T-helper 1 cell (primary cell): ENCODE measurements around the gene RTL1.

Experiments used
- DNase-seq, 5 donors: peaks; one replicate each; pipeline ENCODE4 v3.0.0-alpha.2; 2012 to 2020

RTL1 gene

DNA sequence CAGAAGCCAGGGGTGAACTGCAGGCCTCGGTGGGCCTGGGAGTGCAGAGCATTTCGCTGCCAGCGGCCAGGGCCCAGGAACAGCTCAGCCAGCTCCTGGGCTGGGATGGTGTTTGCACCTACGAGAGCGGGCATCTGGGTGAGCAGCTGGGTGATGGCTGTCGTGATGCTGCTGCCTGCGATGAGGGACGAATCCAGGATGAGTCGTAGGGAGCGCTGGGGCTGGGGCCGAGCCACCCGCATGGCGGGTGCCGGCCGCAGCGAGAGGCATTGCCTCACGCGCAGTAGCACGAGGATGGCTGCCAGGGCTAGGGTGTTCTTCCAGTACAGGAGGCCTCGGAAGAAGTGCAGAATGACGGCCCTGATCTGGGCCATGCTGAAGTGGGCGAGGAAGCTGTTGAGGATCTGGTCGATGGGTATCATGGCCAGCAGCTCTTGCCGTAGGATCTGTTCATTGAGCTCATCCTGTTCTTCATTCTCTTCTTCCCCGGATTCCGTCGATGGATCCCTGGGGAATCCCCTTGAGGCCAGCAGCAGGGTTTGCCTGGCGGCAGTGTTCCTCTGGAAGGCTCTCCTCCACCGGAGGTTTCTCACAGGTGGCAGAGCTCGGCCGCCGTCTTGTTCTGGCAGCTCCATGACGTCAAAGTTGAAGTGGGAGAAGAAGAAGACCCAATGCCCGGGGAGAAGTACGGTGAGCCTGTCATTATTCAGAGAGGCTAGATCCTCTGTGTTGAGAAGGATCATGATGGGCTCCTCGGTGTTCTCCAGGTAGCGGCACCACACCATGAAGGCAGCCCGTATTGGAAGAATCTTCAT lies 22.1 kb downstream of the RTL1 start:
- no peak for DNase-seq

DNA sequence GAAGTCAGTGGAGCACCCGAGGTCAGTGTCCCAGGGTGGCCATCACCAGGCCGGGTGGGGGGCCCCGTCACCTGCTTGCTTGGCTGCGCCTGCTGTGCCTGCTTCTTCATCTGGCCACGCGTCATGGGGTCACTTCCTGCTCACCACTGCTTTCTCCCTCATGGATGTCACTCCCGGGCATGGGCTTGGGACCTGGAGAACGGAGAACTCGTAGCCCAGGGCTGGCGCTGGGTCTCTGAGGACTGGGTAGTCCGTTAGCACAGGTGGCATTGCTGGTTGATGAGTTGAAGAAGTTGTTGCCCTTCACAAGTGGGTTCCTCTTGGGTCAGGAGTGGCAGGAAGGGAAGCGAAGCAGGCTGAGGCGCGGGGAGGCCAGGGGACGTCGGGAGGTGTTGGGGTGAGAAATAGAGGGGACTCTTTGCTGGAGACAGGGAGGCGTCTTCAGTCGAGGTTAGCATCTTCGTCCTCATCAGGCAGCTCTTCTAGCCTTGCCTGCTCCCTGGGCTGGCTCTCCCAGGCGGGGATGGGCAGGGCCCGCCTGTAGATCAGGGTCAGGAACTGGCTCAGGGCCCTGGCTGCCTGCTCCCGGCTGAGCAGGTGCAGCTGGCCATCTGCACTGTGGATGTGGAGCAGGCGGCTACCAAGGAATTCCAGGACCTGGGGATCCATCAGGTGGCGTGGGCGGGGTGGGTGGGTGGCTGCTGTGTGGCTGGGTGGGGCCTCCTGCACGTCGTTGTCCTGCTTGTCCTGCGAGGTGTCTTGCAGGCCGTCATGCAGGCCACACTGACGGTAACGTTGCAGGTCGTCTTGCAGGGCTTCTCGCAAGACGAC lies 23.0 kb downstream of the RTL1 start:
- DNase-seq: no peak

GRCh38 chr14:100879782-100880181 lies 23.7 kb downstream of the RTL1 start:
- no peak for DNase-seq

- no peak for DNase-seq
These were observed 24.3 kb downstream of the RTL1 start for GRCh38 chr14:100879194-100879593.

DNA sequence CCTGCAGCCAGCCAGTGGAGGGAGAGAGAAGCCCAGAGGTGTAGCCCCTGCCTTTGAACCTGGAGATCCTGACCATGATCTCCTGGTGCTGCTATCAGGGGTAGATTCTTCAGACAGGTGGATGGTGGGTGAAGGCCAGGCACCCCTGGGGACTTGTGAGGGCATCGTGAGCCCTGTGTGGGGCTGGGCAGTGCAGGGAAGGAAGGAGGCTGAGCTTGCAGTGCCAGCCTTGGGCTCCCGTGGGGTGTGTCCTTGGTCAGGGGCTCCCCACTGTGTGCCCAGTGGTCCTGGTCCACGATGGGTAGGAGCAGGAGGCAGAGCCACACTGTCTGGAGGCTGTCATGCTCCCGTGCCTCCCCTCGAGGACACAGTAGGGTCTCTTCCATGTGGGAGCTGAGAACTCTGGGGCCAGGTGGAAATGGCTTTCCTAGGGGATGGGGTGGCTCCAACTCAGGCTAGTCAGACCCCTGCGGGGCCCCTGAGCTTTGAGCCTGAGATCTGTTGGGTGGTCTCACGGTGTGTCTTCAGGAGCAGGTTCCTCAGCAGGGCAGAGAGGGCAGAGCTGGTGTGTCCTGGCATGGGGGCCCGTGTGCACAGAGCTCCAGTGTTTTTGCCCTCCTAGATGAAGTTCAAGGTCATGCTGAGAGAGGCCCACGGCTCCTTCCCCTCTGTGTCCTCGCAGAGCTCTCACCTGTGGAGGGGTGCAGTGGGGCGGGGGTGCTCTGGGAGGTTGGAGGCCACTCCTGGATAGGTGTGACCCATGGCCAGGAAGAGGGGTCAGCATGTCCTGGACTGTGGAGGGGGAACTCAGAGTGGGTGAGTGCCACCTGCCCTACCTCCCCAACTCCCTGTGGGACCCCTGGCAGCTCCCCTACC lies 25.0 kb downstream of the RTL1 start:
- no peak for DNase-seq

DNA sequence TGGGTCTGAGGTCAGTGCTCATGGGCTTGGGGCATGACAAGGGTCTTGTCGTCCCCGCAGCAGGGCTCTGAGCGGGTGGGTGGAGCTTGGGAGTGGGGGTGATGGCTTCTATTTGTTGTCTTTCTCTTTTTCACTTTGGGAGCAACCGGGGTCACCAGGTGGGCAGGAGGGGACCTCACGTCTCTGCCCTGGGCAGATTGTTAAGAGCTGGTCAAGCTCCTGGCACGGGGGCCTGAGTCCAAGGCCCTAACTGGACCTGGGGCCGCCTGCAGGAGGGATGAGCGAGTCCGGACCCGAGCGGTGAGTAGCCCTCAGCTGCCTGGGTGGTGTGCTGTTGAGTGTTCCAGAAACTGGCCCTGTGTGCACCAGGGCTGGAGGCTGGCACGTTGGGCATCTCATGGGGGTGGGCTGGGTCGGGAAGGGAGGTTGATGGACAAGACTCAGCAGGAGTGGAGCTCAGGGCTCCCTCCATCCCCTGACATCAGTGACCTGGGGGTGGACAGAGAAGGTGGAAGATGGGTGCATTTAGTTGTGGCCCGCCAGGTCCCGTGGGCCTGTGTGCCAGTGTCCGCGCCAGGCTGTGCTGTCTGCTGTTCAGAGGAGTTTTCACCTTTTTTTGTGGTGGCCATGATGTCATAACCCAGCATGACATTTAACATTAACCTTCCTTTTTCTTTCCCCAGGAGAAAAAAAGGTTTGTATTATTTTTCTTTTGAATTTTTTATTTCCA lies 27.5 kb downstream of the RTL1 start:
- DNase-seq: no peak

GRCh38 chr14:100875126-100875525 lies 28.4 kb downstream of the RTL1 start:
- no peak for DNase-seq

GRCh38 chr14:100874411-100875091 lies 29.0 kb downstream of the RTL1 start:
- DNase-seq: peak in 1 of 5 donors; percentile 2

DNA sequence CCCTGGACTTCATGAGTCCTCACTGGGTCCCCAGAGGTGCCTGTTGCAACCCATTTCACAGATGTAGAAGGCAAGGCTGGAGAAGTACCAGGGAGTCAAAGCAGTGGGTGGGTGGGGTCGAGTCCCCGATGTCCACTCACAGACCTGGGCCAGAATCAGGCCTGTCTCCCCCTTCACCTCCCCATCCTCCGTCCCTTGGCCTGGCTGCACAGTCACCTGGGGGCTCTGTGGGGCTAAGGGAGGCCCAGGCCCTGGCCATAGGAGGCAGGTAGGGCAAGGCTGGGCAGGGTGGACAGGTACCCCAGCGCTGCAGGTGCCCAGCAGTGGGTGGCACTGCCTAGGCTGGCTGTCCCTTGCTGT lies 29.5 kb downstream of the RTL1 start:
- no peak for DNase-seq

- no peak for DNase-seq
These were observed 30.4 kb downstream of the RTL1 start for GRCh38 chr14:100873096-100873482.

DNA sequence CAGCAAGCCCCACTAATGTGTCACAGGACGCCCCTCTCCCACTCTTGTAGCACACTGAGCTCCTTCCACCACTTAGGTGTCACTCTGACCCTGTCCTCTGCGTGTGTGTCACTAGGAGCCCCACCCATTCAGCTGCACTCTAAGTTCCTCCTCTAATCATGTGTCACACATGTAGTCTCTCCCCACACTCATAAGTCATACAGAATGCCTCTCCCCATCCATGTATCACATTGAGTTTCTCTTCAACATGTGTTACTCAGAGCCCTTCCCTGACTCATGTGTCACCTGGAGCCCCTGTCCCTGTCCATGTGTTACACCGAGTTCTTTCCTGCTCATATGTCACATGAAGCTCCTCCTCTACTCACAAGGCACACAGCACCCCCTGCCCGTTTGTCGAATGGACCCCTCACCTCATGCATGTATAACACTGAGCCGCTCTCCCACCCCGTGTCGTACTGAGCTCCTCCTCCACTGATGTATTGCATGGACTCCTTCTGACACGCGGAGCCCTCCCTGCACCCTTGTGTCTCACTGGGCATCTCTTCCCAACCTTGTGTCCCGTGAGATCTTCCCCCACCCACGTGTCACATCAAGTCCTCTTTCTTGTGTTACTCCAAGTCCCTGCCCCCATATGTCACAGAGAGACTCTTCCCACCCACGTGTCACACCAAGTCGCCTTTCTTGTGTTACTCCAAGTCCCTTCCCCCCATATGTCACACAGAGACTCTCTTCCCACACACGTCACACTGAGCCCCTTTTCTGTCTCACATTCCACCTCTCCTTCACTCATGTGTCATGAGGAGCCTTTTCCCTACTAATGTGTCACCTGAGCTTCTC lies 31.0 kb downstream of the RTL1 start:
- no peak for DNase-seq

DNA sequence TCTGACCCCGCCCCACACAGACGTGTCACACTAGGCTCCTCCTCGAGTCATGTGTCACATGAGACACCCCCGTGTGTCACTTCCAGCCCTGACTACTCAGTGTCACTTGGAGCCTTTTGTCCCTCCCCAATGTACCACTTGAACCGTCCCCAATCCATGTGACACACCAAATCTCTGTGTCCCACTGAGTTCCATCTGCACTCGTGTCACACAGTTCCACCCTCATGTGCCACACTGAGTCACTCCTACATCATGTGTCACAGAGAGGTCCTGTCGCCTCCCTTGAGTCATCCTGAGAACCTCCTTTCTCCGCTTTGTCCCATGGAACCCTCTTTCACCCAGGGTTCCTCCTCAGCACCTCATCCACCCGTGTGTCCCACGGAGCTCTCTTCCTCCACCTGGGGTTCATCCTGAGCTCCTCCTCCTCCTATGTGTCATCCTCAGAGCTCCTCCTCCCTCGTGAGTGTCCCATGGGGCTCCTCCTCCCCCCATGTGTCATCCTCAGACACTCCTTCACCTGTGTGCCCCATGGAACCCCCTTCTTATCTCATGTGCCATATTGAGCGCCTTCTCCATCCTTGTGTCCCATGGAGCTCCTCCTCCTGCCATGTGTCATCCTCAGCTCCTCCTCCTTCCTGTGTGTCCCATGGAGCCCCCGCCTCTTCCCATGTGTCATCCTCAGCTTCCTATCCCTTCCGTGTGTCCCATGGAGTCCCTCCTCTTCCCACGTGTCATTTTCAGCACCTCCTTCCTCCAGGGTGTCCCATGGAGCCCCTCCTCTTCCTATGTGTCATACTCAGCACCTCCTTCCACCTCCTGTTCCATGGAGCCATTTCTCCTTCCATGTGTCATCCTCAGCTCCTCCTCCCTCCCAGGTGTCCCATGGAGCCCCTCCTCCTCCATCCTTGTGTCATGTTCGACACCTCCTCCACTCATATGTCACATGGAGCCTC lies 32.0 kb downstream of the RTL1 start:
- DNase-seq: no peak

GRCh38 chr14:100868621-100869370 lies 34.7 kb downstream of the RTL1 start:
- no peak for DNase-seq

DNA sequence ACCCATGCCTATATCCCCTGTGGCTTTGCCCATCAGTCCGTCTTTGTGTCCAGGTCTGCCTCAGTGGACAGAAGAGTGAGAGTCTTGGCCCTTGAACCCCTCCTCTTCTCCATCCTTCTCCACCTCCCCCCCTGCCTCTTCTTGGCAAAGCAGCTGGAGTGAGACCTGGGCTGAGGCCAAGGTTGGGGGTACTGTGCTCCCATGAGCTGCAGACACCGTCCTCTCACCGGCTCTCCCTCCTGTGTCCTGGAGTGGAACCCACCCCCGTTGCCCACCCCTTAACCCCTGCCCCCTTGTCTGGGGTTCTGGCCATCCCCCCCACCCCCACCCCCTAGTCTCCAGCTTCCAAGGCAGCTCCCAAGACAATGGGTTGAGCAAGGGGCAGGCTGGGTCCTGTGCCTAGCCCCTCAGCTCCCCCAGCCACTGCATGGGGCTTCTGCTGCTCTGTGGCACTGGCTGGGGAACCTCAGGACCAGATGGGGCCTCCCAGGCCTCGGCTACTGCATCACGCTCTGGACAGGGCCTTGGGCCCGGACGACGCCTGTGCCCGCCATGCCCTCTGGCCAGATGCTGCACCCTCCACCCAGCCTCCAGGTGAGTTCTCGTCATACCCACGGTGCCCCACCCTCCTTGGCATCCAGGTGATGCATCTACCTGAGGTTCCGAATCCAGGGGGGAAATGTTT lies 35.7 kb downstream of the RTL1 start:
- DNase-seq: no peak

DNA sequence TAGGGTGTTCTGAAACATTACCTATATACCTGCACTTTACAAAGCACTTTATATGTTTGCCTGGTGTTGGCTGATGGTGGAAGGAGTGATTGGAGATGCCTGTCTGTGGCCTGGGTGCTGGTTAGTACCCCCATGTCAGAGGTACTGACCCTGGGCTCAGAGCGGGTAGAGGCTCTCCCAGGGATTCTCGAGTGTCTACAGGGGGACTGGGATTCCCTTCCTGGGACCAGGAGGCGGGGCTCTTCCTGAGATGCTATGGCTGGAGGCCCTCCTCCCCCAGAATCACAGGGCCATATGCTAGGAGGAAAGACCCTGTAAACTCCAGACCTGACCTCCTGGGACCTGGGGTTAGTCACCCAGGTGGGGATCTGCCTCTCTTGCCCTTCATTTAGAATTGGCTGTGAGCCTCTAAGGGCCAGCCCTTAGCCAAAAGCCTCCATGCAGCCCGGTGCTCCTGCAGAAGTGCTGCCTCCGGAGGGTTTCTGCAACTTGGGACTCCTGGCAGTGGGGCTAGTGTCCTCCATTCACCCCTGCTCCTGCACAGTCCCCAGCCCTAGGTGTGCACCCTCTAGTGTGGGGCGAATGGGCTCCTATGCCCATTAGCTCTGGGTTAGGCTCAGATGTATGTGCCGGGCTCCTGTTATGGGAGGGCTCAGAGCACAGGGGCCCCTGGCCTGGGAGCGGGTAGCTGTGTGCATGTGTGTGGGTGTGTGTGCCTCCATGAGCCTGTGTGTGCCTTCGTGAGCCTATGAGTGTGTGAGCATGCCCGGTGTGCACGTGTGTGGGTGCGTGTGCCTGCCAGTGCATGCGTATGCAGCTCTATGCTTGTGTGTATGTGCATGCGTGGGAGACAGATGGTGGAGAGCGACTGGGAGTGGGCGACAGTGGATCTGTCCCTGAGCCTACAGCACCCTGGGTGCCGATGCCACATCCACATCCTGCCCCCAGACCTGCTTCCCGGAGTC lies 36.6 kb downstream of the RTL1 start:
- DNase-seq: no peak

- no peak for DNase-seq
These were observed 37.6 kb downstream of the RTL1 start for GRCh38 chr14:100865682-100866591.
